T follicular helper cell (primary cell): ENCODE data around the gene ANKRD44.

Experiments used
- DNase-seq: peaks from one replicate; pipeline ENCODE4 v3.0.0-alpha.2; 2020; ENCODE audit warnings: low read depth

Gene ANKRD44

GRCh38 chr2:197207598-197207997 lies 103.0 kb downstream of the ANKRD44 start:
- DNase-seq, result no peak

GRCh38 chr2:197207106-197207505 lies 103.5 kb downstream of the ANKRD44 start:
- no peak for DNase-seq

- peak; percentile 67 for DNase-seq
Measured at GRCh38 chr2:197205585-197206215, 104.9 kb downstream of the ANKRD44 start.

- no peak for DNase-seq
Measured at GRCh38 chr2:197204519-197205250, 105.9 kb downstream of the ANKRD44 start.

GRCh38 chr2:197201874-197202273 lies 108.7 kb downstream of the ANKRD44 start:
- no peak for DNase-seq

- DNase-seq, result no peak
Measured at GRCh38 chr2:197200762-197201058, 109.9 kb downstream of the ANKRD44 start.

GRCh38 chr2:197200051-197200761 lies 110.4 kb downstream of the ANKRD44 start:
- no peak for DNase-seq

- DNase-seq, result peak; percentile 88
Measured at GRCh38 chr2:197198890-197199289, 111.7 kb downstream of the ANKRD44 start.

GRCh38 chr2:197197895-197198311 lies 112.7 kb downstream of the ANKRD44 start:
- DNase-seq, result no peak

- DNase-seq, result no peak
Measured at GRCh38 chr2:197196541-197197180, 113.9 kb downstream of the ANKRD44 start.

- no peak for DNase-seq
Measured at GRCh38 chr2:197195518-197195917, 115.1 kb downstream of the ANKRD44 start.

GRCh38 chr2:197191940-197192322 lies 118.6 kb downstream of the ANKRD44 start:
- DNase-seq, result peak; percentile 34

- DNase-seq, result no peak
Measured at GRCh38 chr2:197191177-197191939, 119.2 kb downstream of the ANKRD44 start.

GRCh38 chr2:197190100-197190432 lies 120.5 kb downstream of the ANKRD44 start:
- DNase-seq, result no peak

GRCh38 chr2:197189426-197190099 lies 121.0 kb downstream of the ANKRD44 start:
- DNase-seq, result no peak

- DNase-seq, result no peak
Measured at GRCh38 chr2:197185676-197186075, 124.9 kb downstream of the ANKRD44 start.

GRCh38 chr2:197184959-197185586 lies 125.5 kb downstream of the ANKRD44 start:
- no peak for DNase-seq

- no peak for DNase-seq
Measured at GRCh38 chr2:197183355-197183754, 127.2 kb downstream of the ANKRD44 start.

- DNase-seq, result no peak
Measured at GRCh38 chr2:197182668-197183067, 127.9 kb downstream of the ANKRD44 start.

- DNase-seq, result no peak
Measured at GRCh38 chr2:197181491-197181890, 129.1 kb downstream of the ANKRD44 start.
